Dedifferentiated amniotic fluid mesenchymal stem cell (primary cell): ENCODE data around the gene SLCO2A1.

Source experiments
- DNase-seq: peaks from one replicate; pipeline ENCODE4 v3.0.0-alpha.2; 2016; ENCODE audit errors: extremely low spot score

Gene SLCO2A1

GRCh38 chr3:133884054-133884886 is 145.5 kb downstream of the SLCO2A1 start:
- DNase-seq = no peak

DNA sequence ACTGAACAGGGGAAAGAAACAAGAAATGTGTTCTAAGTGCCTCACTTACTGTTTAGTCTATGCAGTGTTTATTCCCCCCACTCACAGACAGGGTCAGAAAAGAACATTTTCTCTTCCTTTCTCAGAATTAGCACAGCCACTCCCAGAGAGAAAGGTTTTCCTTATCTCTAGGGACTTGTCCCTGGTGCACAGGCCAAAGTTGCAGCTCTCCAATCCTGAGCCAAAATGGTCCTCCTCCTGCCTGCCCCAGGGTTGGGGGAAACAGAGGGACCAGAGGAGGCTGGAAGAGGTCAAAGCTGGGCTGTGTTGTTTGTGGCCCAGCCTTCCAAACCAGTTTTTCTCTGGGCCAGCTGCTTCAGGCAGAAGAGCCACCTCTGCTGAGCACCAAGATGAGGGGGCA is 146.1 kb downstream of the SLCO2A1 start:
- no peak for DNase-seq

- no peak for DNase-seq
Observed at GRCh38 chr3:133882986-133883586, 146.6 kb downstream of the SLCO2A1 start.

- DNase-seq = no peak
Observed at GRCh38 chr3:133881939-133882825, 147.5 kb downstream of the SLCO2A1 start.

DNA sequence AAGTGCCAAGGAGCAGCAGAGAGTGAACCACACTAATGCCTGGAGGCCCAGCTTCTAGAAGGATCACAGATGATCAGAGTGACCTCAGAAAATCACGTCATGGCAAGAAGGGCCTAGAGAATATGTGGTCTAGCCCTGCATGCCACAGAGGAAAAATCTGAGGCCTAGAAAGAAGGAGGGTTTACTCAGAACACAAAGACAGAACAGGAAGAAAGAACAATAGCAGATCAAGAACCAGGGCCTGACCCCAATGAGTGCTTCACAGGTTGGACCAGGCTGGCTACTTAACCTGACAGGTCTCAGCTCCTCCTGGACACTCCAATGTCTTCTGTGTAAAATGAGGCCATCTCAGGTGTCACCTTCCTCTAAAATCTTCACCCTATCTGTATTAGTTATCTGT is 148.2 kb downstream of the SLCO2A1 start:
- DNase-seq = no peak

DNA sequence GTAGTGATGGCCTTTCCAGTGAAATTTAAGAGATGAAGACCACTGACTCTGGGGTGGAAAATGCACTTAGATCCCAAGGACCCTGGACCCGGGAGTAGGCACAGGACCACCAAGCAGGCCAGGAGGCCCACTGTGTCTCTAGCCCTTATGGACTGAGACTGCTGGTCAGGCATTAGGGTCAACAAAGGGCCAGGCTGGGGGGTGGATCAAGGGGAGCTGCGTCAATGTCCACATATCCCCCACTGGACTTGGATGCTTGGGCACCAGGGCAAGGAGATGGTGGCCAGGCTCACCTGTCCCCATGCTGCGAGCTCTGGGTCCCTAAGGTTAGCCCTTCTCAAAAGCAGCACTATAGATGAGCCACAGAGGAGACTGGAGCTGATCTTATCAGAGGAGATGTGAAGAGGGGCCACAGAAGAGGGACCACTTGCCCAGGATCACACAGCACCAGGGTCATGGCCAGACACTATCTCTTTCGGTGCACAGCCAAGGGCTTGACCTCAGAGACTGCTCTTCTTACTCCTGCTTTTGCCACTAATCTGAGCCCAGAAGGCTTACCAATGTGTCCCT is 148.8 kb downstream of the SLCO2A1 start:
- no peak for DNase-seq

GRCh38 chr3:133880287-133880686 is 149.4 kb downstream of the SLCO2A1 start:
- DNase-seq = no peak

DNA sequence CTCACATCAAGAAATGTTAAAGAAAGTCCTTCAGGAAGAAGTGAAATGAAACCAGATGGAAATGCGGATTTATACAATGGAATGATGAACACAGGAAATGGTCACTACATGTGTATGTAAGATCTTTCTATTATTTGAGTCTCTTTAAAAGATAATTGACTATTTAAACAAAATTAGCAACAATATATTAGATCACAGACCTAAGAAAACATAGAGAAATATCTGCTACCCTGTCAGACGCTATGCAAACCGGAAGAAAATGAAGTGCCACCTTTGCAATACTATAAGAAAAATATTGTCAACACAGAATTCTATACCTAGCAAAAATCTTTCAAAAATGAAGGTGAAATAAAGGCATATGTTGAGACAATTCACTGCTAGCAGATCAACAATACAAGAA is 151.2 kb downstream of the SLCO2A1 start:
- DNase-seq = no peak
